Measurements from ENCODE around the gene EFCAB7. TPM values are rescaled to one million over a fixed set of nuclear protein-coding genes. Genes with fewer than 3 reads are reported as not detected.
A peak's percentile ranks its signal among the peaks of the same experiment; 100 is the strongest.

EFCAB7 gene
- total RNA-seq, 1 donor from 2014 or later, result 8.7 TPM

DNA sequence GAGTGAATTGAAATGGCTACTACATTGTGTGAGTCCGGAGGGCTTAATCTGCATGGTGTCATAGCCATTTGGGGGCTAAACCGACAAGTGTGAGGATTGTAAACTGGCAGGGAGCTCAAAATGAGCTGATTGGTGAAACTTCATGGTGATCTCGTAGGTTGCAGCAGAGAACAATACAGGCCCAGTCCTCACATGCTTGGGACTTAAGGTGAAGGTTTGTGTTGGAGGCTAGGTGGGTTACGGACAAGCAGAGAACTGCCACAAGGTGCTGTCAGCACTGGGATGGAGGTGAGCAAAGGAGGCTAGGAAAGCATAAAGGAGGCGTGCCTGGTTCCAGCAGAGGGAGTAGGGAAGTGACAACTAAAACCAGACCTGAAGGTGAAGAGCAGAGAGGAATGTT, 79.3 kb downstream of the EFCAB7 start:
- DNase-seq (ENCODE audit: low spot score), result no peak

DNA sequence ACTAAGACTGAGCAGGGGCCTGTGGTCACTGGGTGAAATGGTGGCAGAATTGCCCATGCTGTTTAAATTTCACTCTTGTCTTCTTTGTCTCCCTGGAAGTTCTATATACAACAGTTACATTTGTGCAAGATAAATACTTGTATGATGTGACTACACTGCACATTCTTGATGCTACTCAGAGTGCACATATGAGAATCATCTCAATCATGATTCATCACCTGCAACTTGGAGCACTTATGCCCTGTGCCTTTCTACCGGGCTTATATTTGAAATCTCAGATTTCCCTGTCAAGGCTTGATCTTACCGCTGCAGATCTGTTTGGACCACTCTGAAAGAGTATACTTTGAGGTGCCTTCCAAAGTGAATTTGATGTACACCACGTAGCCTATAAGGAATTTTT, 80.5 kb downstream of the EFCAB7 start:
- no peak for DNase-seq (ENCODE audit: low spot score)

DNA sequence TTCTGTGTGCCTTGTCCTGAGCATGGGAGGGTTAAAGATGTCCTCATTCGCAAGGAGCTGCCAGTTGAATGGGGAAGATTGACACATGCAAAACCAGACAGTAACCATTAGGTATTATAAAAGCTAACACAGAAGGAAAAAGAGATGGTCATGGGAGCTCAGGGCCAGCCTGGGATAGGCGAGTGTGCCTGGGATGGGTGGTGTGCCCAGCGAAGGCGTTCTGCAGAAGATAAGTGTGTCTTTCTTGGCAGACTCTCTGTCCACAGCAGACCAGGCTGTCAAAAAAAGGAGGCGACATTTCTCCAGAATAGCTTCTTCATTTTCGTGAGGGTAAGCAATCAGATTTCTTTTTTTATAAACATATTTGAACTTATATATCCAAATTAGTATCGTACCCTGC, 84.0 kb downstream of the EFCAB7 start:
- DNase-seq (ENCODE audit: low spot score), result no peak

DNA sequence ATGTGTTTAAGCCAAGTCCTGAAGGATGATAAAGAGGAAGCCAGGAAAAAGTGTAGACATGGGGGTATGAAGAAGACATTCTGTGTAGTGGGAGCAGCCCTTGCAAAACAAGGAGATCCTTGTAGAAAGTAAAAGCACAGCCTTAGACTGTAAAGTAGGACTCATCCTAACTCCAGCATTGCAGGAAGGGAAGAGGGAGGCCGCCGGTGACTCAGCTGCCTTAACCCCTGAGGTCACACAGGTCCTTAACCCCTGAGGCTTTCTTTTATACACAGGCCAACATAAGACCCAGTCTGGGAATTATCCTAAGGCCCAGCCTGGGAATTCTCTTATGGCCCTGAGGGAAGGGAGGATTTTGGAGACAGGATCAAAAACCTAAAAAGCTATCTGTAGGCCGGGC, 87.9 kb downstream of the EFCAB7 start:
- no peak for DNase-seq (ENCODE audit: low spot score)

DNA sequence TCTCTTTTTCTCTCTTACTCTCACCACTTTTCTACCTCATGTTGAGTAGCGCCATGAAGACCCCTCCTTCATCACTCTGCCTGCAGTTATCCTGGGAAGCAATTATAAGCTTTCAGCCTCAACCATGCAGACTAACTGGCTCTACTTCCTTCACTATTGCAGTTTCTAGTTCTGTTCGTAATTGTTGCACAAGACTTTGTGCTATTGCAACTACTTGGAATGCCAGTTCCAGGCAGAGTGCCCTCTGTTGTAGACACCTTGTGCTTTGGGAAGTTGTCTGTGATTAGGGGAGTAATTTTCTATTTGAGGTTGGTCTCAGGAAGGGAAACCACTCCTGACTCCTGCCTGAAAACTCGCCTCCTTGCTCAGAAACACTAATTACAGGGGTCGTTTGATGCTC, 89.2 kb downstream of the EFCAB7 start:
- no peak for DNase-seq (ENCODE audit: low spot score)

DNA sequence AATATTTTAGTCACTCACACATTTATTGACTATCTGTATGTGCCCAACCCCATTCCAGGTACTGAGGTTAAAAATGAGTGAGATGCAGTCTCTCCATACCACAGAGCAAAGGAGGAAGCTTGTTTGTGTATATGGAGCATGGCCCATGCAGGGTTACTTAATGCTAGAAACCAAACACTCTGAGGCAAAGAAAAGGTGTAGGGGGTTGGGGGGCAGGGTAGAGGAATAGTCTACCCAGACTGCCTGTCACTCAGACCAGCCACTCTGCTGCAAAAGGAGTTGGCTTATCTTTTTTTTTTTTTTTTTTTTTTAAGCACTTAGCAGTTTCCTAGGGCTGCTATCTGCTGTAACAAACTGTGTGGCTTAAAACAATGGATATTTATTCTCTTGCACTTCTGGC, 89.6 kb downstream of the EFCAB7 start:
- DNase-seq (ENCODE audit: low spot score), result no peak

DNA sequence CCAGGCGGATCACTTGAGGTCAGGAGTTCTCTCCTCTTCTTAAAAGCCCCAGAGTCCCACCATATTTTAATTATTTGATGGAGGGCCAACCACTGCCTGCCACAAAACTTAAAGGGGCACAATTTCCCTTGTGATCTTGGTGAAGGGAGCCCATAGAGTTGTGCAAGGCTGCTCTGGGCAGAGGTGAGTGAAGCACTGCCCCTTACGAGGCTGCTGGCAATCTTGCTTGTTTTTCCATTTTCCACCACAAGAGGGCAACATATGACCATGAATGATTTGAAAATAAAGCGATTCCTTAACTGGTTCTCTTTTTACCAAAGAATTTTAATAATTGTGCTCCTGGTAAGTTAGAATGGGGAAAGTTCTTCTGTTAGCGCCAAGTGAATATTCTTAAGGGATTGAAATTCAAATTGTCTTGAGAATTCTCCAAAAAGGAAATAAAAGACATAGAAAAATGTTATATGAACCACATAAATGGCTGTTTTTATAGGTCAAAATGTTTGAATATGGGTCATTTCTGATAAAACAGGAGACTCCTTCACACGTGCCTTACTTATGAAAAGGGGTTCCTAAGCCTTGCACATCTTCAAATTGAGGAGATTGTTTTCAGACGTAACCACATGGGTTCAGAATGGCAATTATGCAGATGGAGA, 92.6 kb downstream of the EFCAB7 start:
- DNase-seq (ENCODE audit: low spot score), result peak; percentile 76

DNA sequence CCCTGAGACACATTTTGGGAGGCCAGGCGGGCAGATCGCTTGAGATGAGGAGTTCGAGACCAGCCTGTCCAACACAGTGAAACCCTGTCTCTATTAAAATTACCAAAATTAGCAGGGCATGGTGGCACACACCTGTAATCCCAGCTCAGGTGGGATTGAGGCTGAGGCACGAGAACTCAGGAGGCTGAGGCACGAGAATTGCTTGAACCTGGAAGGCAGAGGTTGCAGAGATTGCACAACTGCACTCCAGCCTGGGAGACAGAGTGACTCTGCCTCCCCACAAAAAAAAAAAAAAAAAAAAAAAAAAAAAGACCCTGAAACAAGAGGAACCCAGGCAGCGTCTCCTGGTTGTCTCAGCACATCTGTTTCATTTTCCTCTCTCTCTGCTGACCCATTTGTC, 94.1 kb downstream of the EFCAB7 start:
- no peak for DNase-seq (ENCODE audit: low spot score)

DNA sequence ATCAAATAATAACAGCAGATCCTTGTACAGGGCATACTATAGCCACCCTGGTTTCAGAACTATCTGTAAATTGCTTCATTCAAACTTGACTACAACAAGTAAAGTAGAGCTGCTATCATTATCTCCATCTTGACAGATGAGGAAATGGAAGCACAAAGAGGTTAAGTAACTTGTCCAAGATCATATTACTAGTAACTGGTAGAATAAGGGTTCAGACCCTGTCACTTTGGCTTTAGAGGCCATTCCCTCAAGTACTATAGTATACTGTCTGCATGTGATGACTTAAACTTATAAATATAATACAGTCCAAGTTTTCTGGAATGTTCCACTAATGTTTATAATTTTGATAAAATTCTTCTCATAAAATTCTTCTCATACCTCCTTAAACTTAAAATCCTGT, 94.7 kb downstream of the EFCAB7 start:
- no peak for DNase-seq (ENCODE audit: low spot score)

DNA sequence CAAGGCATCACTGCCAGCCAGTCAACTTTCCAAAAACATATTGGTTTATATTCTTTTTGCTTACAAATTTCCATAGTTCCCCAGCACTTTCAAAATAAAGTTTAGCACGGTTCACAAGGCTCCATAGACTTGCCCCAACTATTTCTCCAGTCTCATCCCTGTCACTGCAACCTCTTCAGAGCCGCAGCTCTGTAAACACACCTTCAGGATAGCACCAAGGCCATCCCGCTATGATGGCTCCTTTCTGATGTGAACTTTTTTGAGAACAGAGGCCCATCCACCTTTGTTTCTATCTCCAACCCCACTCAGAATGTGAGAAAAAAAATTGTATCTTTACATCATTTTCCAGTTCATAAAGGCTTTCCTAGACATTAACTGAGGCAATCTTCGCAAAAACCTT, 96.2 kb downstream of the EFCAB7 start:
- DNase-seq (ENCODE audit: low spot score), result no peak

DNA sequence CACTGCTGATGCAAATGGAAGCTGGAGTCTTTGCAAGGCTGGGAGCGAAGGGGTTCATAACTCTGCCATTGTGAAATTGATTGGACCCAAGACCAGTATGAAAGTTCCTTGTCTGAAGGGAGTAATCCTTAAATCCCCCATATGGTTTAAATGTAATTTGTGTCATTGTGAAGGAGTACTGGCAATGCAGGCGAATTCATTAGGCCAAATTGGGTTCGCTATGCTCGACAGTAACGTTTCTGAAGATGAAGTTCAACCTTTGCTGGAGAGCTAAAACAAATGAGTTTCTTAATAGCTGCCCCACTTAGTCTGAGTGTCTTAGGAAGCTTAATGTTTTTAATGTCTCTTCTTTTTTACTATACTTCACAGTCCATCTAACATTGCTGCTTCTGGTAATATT, 97.3 kb downstream of the EFCAB7 start:
- DNase-seq (ENCODE audit: low spot score), result no peak

DNA sequence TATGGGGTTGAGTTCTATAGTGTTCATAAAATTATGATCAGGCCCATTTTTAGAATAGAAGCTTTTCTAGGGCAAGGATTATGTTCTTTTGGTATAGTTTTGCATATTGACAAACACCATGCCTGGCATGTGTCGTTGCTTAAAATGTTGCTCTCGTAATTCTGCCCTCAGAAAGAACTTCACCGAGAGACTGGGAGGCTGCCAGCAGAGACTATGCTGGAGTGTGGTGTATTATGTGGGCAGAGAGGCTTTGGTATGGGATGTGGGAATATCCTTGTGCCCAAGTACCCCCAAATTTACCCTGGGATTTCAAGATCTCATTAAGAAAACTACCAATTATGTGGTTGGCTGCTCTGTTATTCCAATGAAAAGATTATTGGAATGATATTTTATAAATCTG, 97.8 kb downstream of the EFCAB7 start:
- no peak for DNase-seq (ENCODE audit: low spot score)

DNA sequence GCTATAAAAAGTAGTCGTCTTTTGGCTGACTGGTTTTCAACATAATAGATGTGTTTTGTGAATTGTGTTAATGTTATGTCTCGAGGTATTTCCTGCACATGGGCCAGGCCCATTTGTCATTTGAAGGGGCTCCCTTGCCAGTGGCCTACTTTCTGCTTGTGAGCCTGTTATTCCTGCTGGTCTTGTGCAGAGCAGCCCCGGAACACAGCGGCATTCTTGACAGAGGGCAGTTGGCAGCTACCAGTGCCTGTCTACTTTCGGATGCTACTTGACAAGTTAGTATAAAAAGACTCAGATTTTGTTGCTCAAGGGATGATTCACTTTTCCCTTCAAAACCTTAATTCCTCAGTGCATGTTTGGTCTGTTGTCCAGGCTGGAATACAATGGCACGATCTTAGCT, 98.4 kb downstream of the EFCAB7 start:
- DNase-seq (ENCODE audit: low spot score), result peak; percentile 51

Other genes with a start within 250 kb of the EFCAB7 start
- not detected for gene FOXD3, start 201.0 kb upstream of the EFCAB7 start, total RNA-seq
- 14.4 TPM for gene ALG6, start 155.9 kb upstream of the EFCAB7 start, total RNA-seq
- gene ITGB3BP, start 300 bp upstream of the EFCAB7 start, total RNA-seq, result 37.6 TPM
- 32.9 TPM for gene PGM1, start 69.9 kb downstream of the EFCAB7 start, total RNA-seq